A673 (cell line): ENCODE data around the gene PI4K2B.
"Not testable (repeated sequence)": the region's sequence is repeated elsewhere in the genome, so short reads cannot be mapped to it uniquely, and the experiment has no call there.

ENCODE experiments used
- CTCF ChIP-seq: fragments of 300-800, 200-600 bp; sonication (generic); conservative IDR thresholded peaks from 2 replicates; pipeline ENCODE4 v1.5.1; 2017; ENCODE audit warnings: low read depth, mild to moderate bottlenecking, antibody characterized with exemption, low read length, moderate library complexity, mixed read lengths
- EZH2 ChIP-seq: fragments of 200-600 bp; sonication (generic); IDR thresholded peaks from 2 replicates; pipeline ENCODE4 v1.6.1; 2017; ENCODE audit warnings: borderline replicate concordance, low read depth, mild to moderate bottlenecking, mixed read lengths, antibody characterized with exemption, low read length; ENCODE audit not compliant: poor library complexity, severe bottlenecking

GRCh38 chr4:25328463-25328862, 94.6 kb downstream of the PI4K2B start:
- not testable (repeated sequence) for TF ChIP-seq CTCF, EZH2
